Calu3 (cell line): Measurements from ENCODE around the gene GRIA4. TPM values are rescaled to one million over a fixed set of nuclear protein-coding genes. Genes with fewer than 3 reads are reported as not detected.
"Not testable (repeated sequence)": the region's sequence is repeated elsewhere in the genome, so short reads cannot be mapped to it uniquely, and the experiment has no call there.

Source experiments
- BruUV-seq: library from RNA; stranded (reverse); fragments of 400-500 nt; replicated peaks from 2 replicates; lab custom pipeline; 2021; lab: Mats Ljungman, UMichigan
- CTCF ChIA-PET: fragments of 300-600 bp; sonication (Branson Sonifier 250); formaldehyde crosslinking; loops from one replicate; lab custom pipeline; 2022; ENCODE audit warnings: antibody characterized with exemption; lab: Charles Lee
- DNase-seq: peaks from one replicate; pipeline ENCODE4 v3.0.0; 2022
- H3K27ac Mint-ChIP-seq: one replicate; pipeline ENCODE4 v1.8.0; 2022; ENCODE audit warnings: mixed read lengths; ENCODE audit not compliant: unreplicated experiment
- H3K27me3 Mint-ChIP-seq: one replicate; pipeline ENCODE4 v1.8.0; 2022; ENCODE audit warnings: mixed read lengths; ENCODE audit not compliant: unreplicated experiment
- H3K36me3 Mint-ChIP-seq: one replicate; pipeline ENCODE4 v1.8.0; 2022; ENCODE audit warnings: mild to moderate bottlenecking, moderate library complexity, mixed read lengths; ENCODE audit not compliant: insufficient read depth, unreplicated experiment
- H3K4me1 Mint-ChIP-seq: one replicate; pipeline ENCODE4 v1.8.0; 2022; ENCODE audit warnings: mild to moderate bottlenecking, low read depth, mixed read lengths; ENCODE audit not compliant: unreplicated experiment
- H3K4me3 Mint-ChIP-seq: one replicate; pipeline ENCODE4 v1.8.0; 2022; ENCODE audit warnings: mild to moderate bottlenecking, low read depth, moderate library complexity, mixed read lengths; ENCODE audit not compliant: unreplicated experiment
- H3K9me3 Mint-ChIP-seq: one replicate; pipeline ENCODE4 v1.8.0; 2022; ENCODE audit warnings: low read depth, mixed read lengths; ENCODE audit not compliant: unreplicated experiment
- intact Hi-C: fragments of 100-400 bp; cut with micrococcal nuclease; formaldehyde crosslinking; loops from one replicate; pipeline ENCODE4 v1.10.0; 2022; ENCODE audit not compliant: unreplicated experiment
- total RNA-seq: library from RNA; stranded (reverse); gene quantifications from 2 replicates; pipeline ENCODE4 v1.2.3, GENCODE V29; 2022
- TF ChIP-seq, protein P1 (sequence below): fragments of 200-600 bp; IDR thresholded peaks from one replicate; pipeline ENCODE4 v1.8.0; 2022; ENCODE audit warnings: antibody characterized with exemption; ENCODE audit not compliant: unreplicated experiment

Gene GRIA4
- total RNA-seq, 1 experiment from 2014 or later: not detected

DNA sequence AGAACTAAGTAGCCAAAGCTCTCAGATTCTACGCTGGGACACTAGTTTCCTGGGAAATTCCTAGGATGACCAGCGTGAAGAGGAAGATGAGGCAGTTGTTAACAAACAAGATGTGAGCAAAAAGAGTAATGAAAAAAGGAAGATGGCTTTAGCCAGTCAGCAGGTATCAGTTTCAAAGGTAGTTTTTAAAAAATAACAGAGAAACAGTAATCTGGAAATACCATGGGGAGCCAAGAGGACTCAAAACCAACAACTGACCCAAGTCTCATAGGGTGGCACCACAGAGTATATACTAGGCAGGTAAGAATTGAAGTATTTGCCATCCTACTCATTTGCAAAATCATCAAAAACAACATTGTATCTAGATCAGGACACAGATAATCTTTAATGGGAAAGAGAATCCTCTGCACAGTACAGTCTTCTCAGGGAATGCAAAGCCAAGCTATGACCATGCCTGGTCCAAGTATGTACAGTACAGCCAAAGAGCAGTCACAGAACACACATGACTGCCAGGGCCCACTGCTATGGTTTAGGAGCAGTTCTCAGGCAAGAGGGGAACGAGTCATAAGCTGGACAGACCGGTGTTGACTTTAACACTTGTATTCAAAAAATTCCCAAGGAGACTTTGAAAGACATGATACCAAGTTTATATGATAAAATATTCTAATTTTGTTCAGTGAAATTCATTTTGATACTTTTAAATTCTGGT, 391.6 kb downstream of the GRIA4 start:
- Mint-ChIP-seq H3K4me1 (peaks cover 8% of the 10 kb centered on the region), H3K36me3 (no peaks in the 10 kb centered on the region), H3K27me3 (no peaks in the 10 kb centered on the region), H3K9me3 (peaks cover 6% of the 10 kb centered on the region), H3K4me3 (no peak overlapping the region), H3K27ac (no peak overlapping the region)
- BruUV-seq: no TSS peak
- CTCF ChIA-PET: no interaction called here
- intact Hi-C loops: no loop called here
- DNase-seq: no peak
- TF ChIP-seq, protein P1, sequence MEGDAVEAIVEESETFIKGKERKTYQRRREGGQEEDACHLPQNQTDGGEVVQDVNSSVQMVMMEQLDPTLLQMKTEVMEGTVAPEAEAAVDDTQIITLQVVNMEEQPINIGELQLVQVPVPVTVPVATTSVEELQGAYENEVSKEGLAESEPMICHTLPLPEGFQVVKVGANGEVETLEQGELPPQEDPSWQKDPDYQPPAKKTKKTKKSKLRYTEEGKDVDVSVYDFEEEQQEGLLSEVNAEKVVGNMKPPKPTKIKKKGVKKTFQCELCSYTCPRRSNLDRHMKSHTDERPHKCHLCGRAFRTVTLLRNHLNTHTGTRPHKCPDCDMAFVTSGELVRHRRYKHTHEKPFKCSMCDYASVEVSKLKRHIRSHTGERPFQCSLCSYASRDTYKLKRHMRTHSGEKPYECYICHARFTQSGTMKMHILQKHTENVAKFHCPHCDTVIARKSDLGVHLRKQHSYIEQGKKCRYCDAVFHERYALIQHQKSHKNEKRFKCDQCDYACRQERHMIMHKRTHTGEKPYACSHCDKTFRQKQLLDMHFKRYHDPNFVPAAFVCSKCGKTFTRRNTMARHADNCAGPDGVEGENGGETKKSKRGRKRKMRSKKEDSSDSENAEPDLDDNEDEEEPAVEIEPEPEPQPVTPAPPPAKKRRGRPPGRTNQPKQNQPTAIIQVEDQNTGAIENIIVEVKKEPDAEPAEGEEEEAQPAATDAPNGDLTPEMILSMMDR: no peak

DNA sequence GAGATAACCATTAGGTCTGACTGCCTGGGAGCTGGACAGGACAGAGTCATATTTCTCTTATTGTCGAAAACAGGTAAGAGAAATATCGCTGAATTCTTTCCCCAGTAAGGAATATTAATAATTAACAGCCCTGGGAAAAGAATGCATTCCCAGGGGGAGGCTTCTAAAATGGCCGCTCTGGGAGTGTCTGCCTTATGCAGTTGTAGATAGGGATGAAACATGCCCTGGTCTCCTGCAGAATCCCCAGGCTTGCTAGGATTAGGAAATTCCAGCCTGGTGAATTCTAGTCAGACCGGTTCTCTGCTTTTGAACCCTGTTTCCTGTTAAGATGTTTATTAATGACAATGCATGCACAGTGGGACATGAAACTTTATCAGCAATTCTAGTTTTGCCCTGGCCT, 393.2 kb downstream of the GRIA4 start:
- H3K36me3 Mint-ChIP-seq, CTCF ChIA-PET, H3K4me1 Mint-ChIP-seq: not testable (repeated sequence)

DNA sequence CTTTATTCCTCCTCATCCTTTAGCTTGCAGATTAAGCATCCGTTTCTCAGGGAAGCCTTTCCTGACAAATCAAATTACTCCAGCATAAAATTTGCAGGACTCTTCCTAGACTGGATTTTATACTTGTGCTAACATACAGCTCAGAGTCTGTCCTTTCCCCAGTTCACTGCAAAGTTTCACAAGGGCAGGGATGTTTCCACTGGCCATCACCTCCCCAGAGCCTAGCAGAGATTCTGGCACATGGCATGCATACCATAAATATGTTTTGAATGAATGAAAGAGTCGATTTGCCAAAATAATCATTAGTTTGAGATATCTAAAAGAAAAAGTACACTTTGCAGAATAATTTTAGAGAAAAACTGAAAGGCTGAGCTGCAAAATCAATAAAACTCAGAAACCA, 401.6 kb downstream of the GRIA4 start:
- Mint-ChIP-seq H3K27ac (no peak overlapping the region), H3K9me3 (no peaks in the 10 kb centered on the region), H3K4me1 (no peaks in the 10 kb centered on the region), H3K27me3 (no peaks in the 10 kb centered on the region), H3K36me3 (no peaks in the 10 kb centered on the region), H3K4me3 (no peak overlapping the region)
- no TSS peak for BruUV-seq
- intact Hi-C loops: no loop called here
- DNase-seq: no peak
- CTCF ChIA-PET: no interaction called here
- TF ChIP-seq, protein P1: no peak

More for the DNA sequence above, 393.2 kb downstream of the GRIA4 start:
- H3K4me3 Mint-ChIP-seq, BruUV-seq, intact Hi-C loops, H3K27ac Mint-ChIP-seq, H3K9me3 Mint-ChIP-seq, H3K27me3 Mint-ChIP-seq: not testable (repeated sequence)
- peak; percentile 2 for DNase-seq

DNA sequence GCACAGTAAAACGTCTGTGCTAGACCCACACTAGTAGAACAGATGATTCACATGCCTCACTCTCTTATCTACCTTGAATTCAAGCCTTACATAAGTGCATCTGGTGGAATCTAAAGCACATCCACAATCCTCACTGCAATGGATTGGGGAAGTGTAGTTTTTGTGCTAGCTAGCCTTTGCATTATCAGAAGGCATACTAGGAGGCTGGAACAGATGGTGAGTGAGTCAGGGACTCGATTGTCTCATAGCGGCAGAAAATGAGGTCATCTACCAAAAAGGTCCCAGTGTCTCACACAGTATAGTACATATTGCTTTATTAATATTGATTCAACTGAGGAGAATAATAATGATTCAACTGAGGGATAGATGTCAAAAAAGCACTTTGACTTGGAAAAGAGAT, 402.9 kb downstream of the GRIA4 start:
- Mint-ChIP-seq H3K27ac (no peak overlapping the region), H3K4me1 (no peaks in the 10 kb centered on the region), H3K4me3 (no peak overlapping the region), H3K36me3 (no peaks in the 10 kb centered on the region), H3K9me3 (no peaks in the 10 kb centered on the region), H3K27me3 (no peaks in the 10 kb centered on the region)
- DNase-seq: no peak
- intact Hi-C loops: no loop called here
- TF ChIP-seq, protein P1: no peak
- no TSS peak for BruUV-seq
- CTCF ChIA-PET: no interaction called here

DNA sequence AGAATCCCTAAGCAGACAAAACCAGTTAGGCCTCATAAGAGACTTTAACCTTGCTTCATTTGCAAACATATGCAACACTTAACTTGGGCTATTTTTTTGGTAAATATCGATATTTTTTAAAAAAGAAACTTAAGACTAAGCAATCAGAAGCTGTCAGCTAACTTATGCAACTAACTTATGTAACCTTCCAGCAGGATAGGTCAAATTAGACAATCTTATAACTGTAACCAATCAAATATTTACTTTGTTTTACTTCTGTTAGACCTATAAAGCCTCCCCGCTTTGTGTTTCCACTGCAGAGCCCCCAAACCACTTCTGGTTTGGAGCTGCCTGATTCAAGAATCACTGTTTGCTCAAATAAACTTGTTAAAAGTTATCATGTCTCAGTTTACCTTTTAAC, 404.2 kb downstream of the GRIA4 start:
- intact Hi-C loops: no loop called here
- H3K36me3 Mint-ChIP-seq: peaks cover 3% of the 10 kb centered on the region
- CTCF ChIA-PET: no interaction called here
- H3K27me3 Mint-ChIP-seq: no peaks in the 10 kb centered on the region
- BruUV-seq: no TSS peak
- no peak overlapping the region for H3K27ac Mint-ChIP-seq
- no peaks in the 10 kb centered on the region for H3K9me3 Mint-ChIP-seq
- no peak for DNase-seq
- TF ChIP-seq, protein P1: no peak
- no peak overlapping the region for H3K4me3 Mint-ChIP-seq
- peaks cover 8% of the 10 kb centered on the region for H3K4me1 Mint-ChIP-seq
